ENCODE measurements around the gene WASL. TPM values are rescaled to one million over a fixed set of nuclear protein-coding genes. Genes with fewer than 3 reads are reported as not detected.

Gene WASL
- total RNA-seq, 1 experiment from 2014 or later = 39.3 TPM

- Histone ChIP-seq H3K18ac (ENCODE audit: insufficient read length, low read depth, low read length) (no peak overlapping the region), H3K27me3 (ENCODE audit: insufficient read depth, low read length) (no peaks in the 10 kb centered on the region), H4K91ac (ENCODE audit: insufficient read length, low read depth, low read length) (no peak overlapping the region), H4K20me1 (ENCODE audit: control insufficient read depth, insufficient read depth, insufficient read length) (no peaks in the 10 kb centered on the region), H2BK120ac (ENCODE audit: low read depth, low read length, poor library complexity, severe bottlenecking) (no peak overlapping the region), H2BK20ac (ENCODE audit: low read depth, low read length, poor library complexity, severe bottlenecking) (no peak overlapping the region), H3K4ac (ENCODE audit: low read depth, low read length) (no peak overlapping the region), H2AK5ac (ENCODE audit: insufficient read length, low read length) (no peak overlapping the region), H2BK12ac (ENCODE audit: insufficient read length, low read depth, low read length) (no peak overlapping the region), H4K5ac (ENCODE audit: insufficient read length, low read depth, low read length) (no peak overlapping the region), H3K23ac (ENCODE audit: insufficient read length, low read depth, low read length) (no peak overlapping the region), H3K79me2 (ENCODE audit: insufficient read depth, low read length) (no peaks in the 10 kb centered on the region), H3K79me1 (ENCODE audit: insufficient read depth, low read depth, low read length, poor library complexity, severe bottlenecking) (no peaks in the 10 kb centered on the region), H3K14ac (ENCODE audit: insufficient read depth, low read length) (no peak overlapping the region), H3T11ph (ENCODE audit: low read length) (no peak overlapping the region), H3K4me2 (ENCODE audit: insufficient read depth, insufficient read length, low read length) (no peak overlapping the region), H3K9me3 (ENCODE audit: control insufficient read depth, low read depth, low read length) (no peaks in the 10 kb centered on the region), H2BK5ac (ENCODE audit: insufficient read length, low read length) (no peak overlapping the region), H2BK15ac (ENCODE audit: low read depth, low read length) (no peak overlapping the region), H3K4me1 (ENCODE audit: insufficient read depth, low read length) (no peaks in the 10 kb centered on the region), H3K27ac (ENCODE audit: insufficient read length, low read depth, low read length) (no peak overlapping the region), H3K23me2 (ENCODE audit: insufficient read length, low read depth, low read length, poor library complexity, severe bottlenecking) (no peaks in the 10 kb centered on the region), H4K8ac (replicated peaks; ENCODE audit: insufficient read length, low read depth, low read length) (no peak overlapping the region), H3K9ac (ENCODE audit: extremely low read depth, insufficient read length, low read length) (no peak overlapping the region), H2AFZ (ENCODE audit: low read length) (no peak overlapping the region), H3K56ac (ENCODE audit: insufficient read length, low read depth, low read length) (no peak overlapping the region)
- no peak for DNase-seq
- Mint-ChIP-seq H3K27me3 (ENCODE audit: low read depth) (no peaks in the 10 kb centered on the region), H3K36me3 (ENCODE audit: insufficient read depth in 1 of 3, low read depth in 3 of 3) (peaks cover 0 to 16% (median 6%) of the 10 kb centered on the region in 3 experiments; a peak in 4 of 7 replicates), H3K9me3 (no peaks in the 10 kb centered on the region), H3K27ac (no peak overlapping the region), H3K4me3 (no peak overlapping the region), H3K4me1 (peaks cover 5 to 6% of the 10 kb centered on the region in 2 experiments; a peak in 3 of 4 replicates)
- no peak for TF ChIP-seq CTCF (conservative IDR thresholded peaks at IDR 0.05)
- WGBS (ENCODE audit: extremely low coverage, insufficient read length, low lambda C conversion rate) = 100% methylated on average over 1 of the region's 2 CpGs
These were observed 67.2 kb downstream of the WASL start for GRCh38 chr7:123681561-123681960.
